Measurements from ENCODE around the gene SCYL1.

Gene SCYL1

GRCh38 chr11:65498977-65499712, 25.7 kb upstream of the SCYL1 start, which contains the start of gene MALAT1:
Gene MALAT1, plus strand, starts transcription at chr11:65499045.
- DNase-seq (ENCODE audit: low spot score in 2 of 2): peak; percentile 84 to 92
- Histone ChIP-seq H3K4me1 (peaks cover 17% of the 10 kb centered on the region), H3K36me3 (replicated peaks) (peaks cover 52% of the 10 kb centered on the region), H3K4me3 (peak within 1 kb of the TSS; percentile 60), H3K9me3 (no peaks in the 10 kb centered on the region), H3K27me3 (ENCODE audit: low read depth) (no peaks in the 10 kb centered on the region)
- in situ Hi-C loops (cut with MboI; ENCODE audit: low sequenced_read_pairs): no loop called here

GRCh38 chr11:65499713-65500386, 25.0 kb upstream of the SCYL1 start:
- DNase-seq (ENCODE audit: low spot score in 2 of 2): no peak
- Histone ChIP-seq H3K4me3 (peak overlapping the region; percentile 60), H3K27me3 (ENCODE audit: low read depth) (no peaks in the 10 kb centered on the region), H3K9me3 (no peaks in the 10 kb centered on the region), H3K36me3 (replicated peaks) (peaks cover 59% of the 10 kb centered on the region), H3K4me1 (peaks cover 15% of the 10 kb centered on the region)
- in situ Hi-C loops (cut with MboI; ENCODE audit: low sequenced_read_pairs): no loop called here

- H3K27me3 ChIP-seq (ENCODE audit: low read depth): no peaks in the 10 kb centered on the region
- no peaks in the 10 kb centered on the region for H3K9me3 ChIP-seq
- in situ Hi-C loops (cut with MboI; ENCODE audit: low sequenced_read_pairs): no loop called here
- DNase-seq (ENCODE audit: low spot score in 2 of 2): peak in 1 of 2 experiments; percentile 55
- H3K4me3 ChIP-seq: peak overlapping the region; percentile 60
- H3K4me1 ChIP-seq: peaks cover 20% of the 10 kb centered on the region
- H3K36me3 ChIP-seq (replicated peaks): peaks cover 66% of the 10 kb centered on the region
Measured at GRCh38 chr11:65500387-65501185, 24.3 kb upstream of the SCYL1 start.

- DNase-seq (ENCODE audit: low spot score in 2 of 2): no peak
- H3K36me3 ChIP-seq (replicated peaks): peaks cover 71% of the 10 kb centered on the region
- no peaks in the 10 kb centered on the region for H3K9me3 ChIP-seq
- peak overlapping the region; percentile 60 for H3K4me3 ChIP-seq
- in situ Hi-C loops (cut with MboI; ENCODE audit: low sequenced_read_pairs): no loop called here
- H3K4me1 ChIP-seq: peaks cover 22% of the 10 kb centered on the region
- no peaks in the 10 kb centered on the region for H3K27me3 ChIP-seq (ENCODE audit: low read depth)
Measured at GRCh38 chr11:65501186-65501471, 23.8 kb upstream of the SCYL1 start.

GRCh38 chr11:65501472-65502273, 23.2 kb upstream of the SCYL1 start:
- Histone ChIP-seq H3K36me3 (replicated peaks) (peaks cover 75% of the 10 kb centered on the region), H3K27me3 (ENCODE audit: low read depth) (no peaks in the 10 kb centered on the region), H3K9me3 (no peaks in the 10 kb centered on the region), H3K4me1 (peaks cover 16% of the 10 kb centered on the region), H3K4me3 (peak overlapping the region; percentile 60)
- in situ Hi-C loops (cut with MboI; ENCODE audit: low sequenced_read_pairs): no loop called here
- no peak for DNase-seq (ENCODE audit: low spot score in 2 of 2)

GRCh38 chr11:65502274-65502554, 22.7 kb upstream of the SCYL1 start:
- peak overlapping the region; percentile 60 for H3K4me3 ChIP-seq
- no peaks in the 10 kb centered on the region for H3K27me3 ChIP-seq (ENCODE audit: low read depth)
- no peaks in the 10 kb centered on the region for H3K9me3 ChIP-seq
- peaks cover 15% of the 10 kb centered on the region for H3K4me1 ChIP-seq
- no peak for DNase-seq (ENCODE audit: low spot score in 2 of 2)
- peaks cover 75% of the 10 kb centered on the region for H3K36me3 ChIP-seq (replicated peaks)
- in situ Hi-C loops (cut with MboI; ENCODE audit: low sequenced_read_pairs): no loop called here

- Histone ChIP-seq H3K4me1 (peaks cover 16% of the 10 kb centered on the region), H3K27me3 (ENCODE audit: low read depth) (no peaks in the 10 kb centered on the region), H3K36me3 (replicated peaks) (peaks cover 75% of the 10 kb centered on the region), H3K4me3 (peak overlapping the region; percentile 60), H3K9me3 (no peaks in the 10 kb centered on the region)
- no peak for DNase-seq (ENCODE audit: low spot score in 2 of 2)
- in situ Hi-C loops (cut with MboI; ENCODE audit: low sequenced_read_pairs): no loop called here
Measured at GRCh38 chr11:65502555-65503367, 22.1 kb upstream of the SCYL1 start.

- Histone ChIP-seq H3K4me1 (peaks cover 16% of the 10 kb centered on the region), H3K36me3 (replicated peaks) (peaks cover 75% of the 10 kb centered on the region), H3K9me3 (no peaks in the 10 kb centered on the region), H3K4me3 (peak overlapping the region; percentile 60), H3K27me3 (ENCODE audit: low read depth) (no peaks in the 10 kb centered on the region)
- DNase-seq (ENCODE audit: low spot score in 2 of 2): no peak
- in situ Hi-C loops (cut with MboI; ENCODE audit: low sequenced_read_pairs): no loop called here
Measured at GRCh38 chr11:65503368-65503948, 21.4 kb upstream of the SCYL1 start.

GRCh38 chr11:65503949-65504673, 20.8 kb upstream of the SCYL1 start:
- H3K36me3 ChIP-seq (replicated peaks): peaks cover 74% of the 10 kb centered on the region
- peaks cover 16% of the 10 kb centered on the region for H3K4me1 ChIP-seq
- no peaks in the 10 kb centered on the region for H3K27me3 ChIP-seq (ENCODE audit: low read depth)
- peak in 1 of 2 experiments; percentile 42 for DNase-seq (ENCODE audit: low spot score in 2 of 2)
- in situ Hi-C loops (cut with MboI; ENCODE audit: low sequenced_read_pairs): no loop called here
- H3K9me3 ChIP-seq: no peaks in the 10 kb centered on the region
- peak overlapping the region; percentile 60 for H3K4me3 ChIP-seq

- Histone ChIP-seq H3K4me1 (peaks cover 16% of the 10 kb centered on the region), H3K36me3 (replicated peaks) (peaks cover 66% of the 10 kb centered on the region), H3K4me3 (peak overlapping the region; percentile 60), H3K9me3 (no peaks in the 10 kb centered on the region), H3K27me3 (ENCODE audit: low read depth) (no peaks in the 10 kb centered on the region)
- no peak for DNase-seq (ENCODE audit: low spot score in 2 of 2)
- in situ Hi-C loops (cut with MboI; ENCODE audit: low sequenced_read_pairs): loop anchor here (5.0 kb wide), 2 partner anchors 88 to 138 kb away; no protein-coding TSS in a partner anchor
Measured at GRCh38 chr11:65504674-65505465, 20.0 kb upstream of the SCYL1 start.

- peak in 1 of 2 experiments; percentile 34 for DNase-seq (ENCODE audit: low spot score in 2 of 2)
- Histone ChIP-seq H3K4me3 (peak overlapping the region; percentile 60), H3K9me3 (no peaks in the 10 kb centered on the region), H3K27me3 (ENCODE audit: low read depth) (no peaks in the 10 kb centered on the region), H3K36me3 (replicated peaks) (peaks cover 58% of the 10 kb centered on the region), H3K4me1 (peaks cover 16% of the 10 kb centered on the region)
- in situ Hi-C loops (cut with MboI; ENCODE audit: low sequenced_read_pairs): loop anchor here (5.0 kb wide), 2 partner anchors 88 to 138 kb away; no protein-coding TSS in a partner anchor
Measured at GRCh38 chr11:65505466-65506289, 19.2 kb upstream of the SCYL1 start.
